ENCODE data around the gene EIF4E2. TPM values are rescaled to one million over a fixed set of nuclear protein-coding genes. Genes with fewer than 3 reads are reported as not detected.

EIF4E2 gene
- total and polyA plus RNA-seq, 2 of the 13 experiments (the other 11 are each of a cell fraction or from before 2014, with no cell fraction given) = 25.0 to 101 TPM

- peak; percentile 78 for TF ChIP-seq BCL6 (CRISPR knock-in tag; IDR thresholded peaks at IDR 0.05)
- no peak; the same call in 1 of the 2 replicates for TF ChIP-seq RFX5 (IDR thresholded peaks at IDR 0.05; ENCODE audit: low read depth, low read length)
- peak; percentile 99 for TF ChIP-seq SALL1 (CRISPR knock-in tag; IDR thresholded peaks at IDR 0.05)
- TF ChIP-seq ZBTB39 (CRISPR knock-in tag; IDR thresholded peaks at IDR 0.05) = peak; percentile 97
- peak; percentile 91; the same call in 1 of the 3 replicates for TF ChIP-seq MXI1 (IDR thresholded peaks at IDR 0.05; ENCODE audit: borderline replicate concordance, low read depth, low read length)
- peak; percentile 97 for TF ChIP-seq ZBTB2 (CRISPR knock-in tag; IDR thresholded peaks at IDR 0.05; ENCODE audit: low read depth)
- TF ChIP-seq MTF1 (CRISPR knock-in tag; IDR thresholded peaks at IDR 0.05) = peak; percentile 94; the same call in 1 of the 2 replicates
- TF ChIP-seq XBP1 (CRISPR knock-in tag; IDR thresholded peaks at IDR 0.05) = peak; percentile 93
- TF ChIP-seq ZBTB10 (CRISPR knock-in tag; IDR thresholded peaks at IDR 0.05; ENCODE audit: borderline replicate concordance) = peak; percentile 91
- peak; percentile 93 for TF ChIP-seq PRDM10 (CRISPR knock-in tag; IDR thresholded peaks at IDR 0.05; ENCODE audit: low read depth)
- TF ChIP-seq PAWR (CRISPR knock-in tag; IDR thresholded peaks at IDR 0.05; ENCODE audit: borderline replicate concordance) = no peak; the same call in 1 of the 2 replicates
- peak; percentile 99; the same call in 1 of the 2 replicates for TF ChIP-seq ZNF101 (CRISPR knock-in tag; IDR thresholded peaks at IDR 0.05; ENCODE audit: borderline replicate concordance, low read depth)
Observed at GRCh38 chr2:232550354-232551249, at the start of gene EIF4E2, which contains the start of gene TIGD1 (continued).

Measured in HepG2 (cell line).